GM12878 (cell line): Measurements from ENCODE around the gene TSHZ2. TPM values are rescaled to one million over a fixed set of nuclear protein-coding genes. Genes with fewer than 3 reads are reported as not detected.

Experiments
- ATAC-seq: fragments of 200-7000 bp; cut with Tn5 transposase; 3 replicates; pipeline ENCODE4 v1.9.1; 2020; ENCODE audit warnings: mild to moderate bottlenecking, moderate library complexity
- BruUV-seq: library from RNA; stranded (reverse); fragments of 400-500 nt; replicated peaks from 2 replicates; lab custom pipeline; 2021; lab: Mats Ljungman, UMichigan
- CTCF ChIA-PET: fragments of 300-600 bp; sonication (Branson Sonifier 250); formaldehyde crosslinking; extraction: SDS; loops from one replicate; lab custom pipeline; 2021; ENCODE audit warnings: inconsistent platforms; lab: Yijun Ruan, JAX
- POLR2A ChIA-PET: fragments of 350-600 bp; formaldehyde crosslinking; extraction: SDS; loops from one replicate; lab custom pipeline; 2021; ENCODE audit warnings: inconsistent platforms; lab: Charles Lee
- RAD21 ChIA-PET: fragments of 300-600 bp; sonication (Branson Sonifier 250); formaldehyde crosslinking; loops from one replicate; lab custom pipeline; 2023; ENCODE audit warnings: antibody characterized with exemption; ENCODE audit not compliant: unreplicated experiment; lab: Charles Lee
- SMC1A ChIA-PET: fragments of 300-600 bp; sonication (Branson Sonifier 250); formaldehyde crosslinking; loops from one replicate; lab custom pipeline; 2023; ENCODE audit not compliant: unreplicated experiment, uncharacterized antibody; lab: Charles Lee
- DNase-seq: peaks from one replicate; pipeline ENCODE4 v3.0.0-alpha.2; 2011; ENCODE audit warnings: low read depth, low spot score
- FAIRE-seq: peaks from 3 replicates; lab custom pipeline; 2011; peaks lifted over from hg19 to GRCh38; lab: Jason Lieb, UNC
- H2AFZ ChIP-seq: 2 replicates; pipeline ENCODE4 v1.6.0; 2011; ENCODE audit warnings: low read depth, low read length, control low read depth; ENCODE audit not compliant: control insufficient read depth
- H3K27ac ChIP-seq: 2 replicates; pipeline ENCODE4 v1.5.1; 2011; ENCODE audit warnings: control low read depth; ENCODE audit not compliant: control insufficient read depth, insufficient read depth
- H3K27me3 ChIP-seq, 2 experiments: replicated peaks in 1 of 2; 2 replicates each; pipeline versions ENCODE4 v1.6.0 to v1.6.1; 2011; ENCODE audit warnings: low read length in 1 of 2; ENCODE audit not compliant: control insufficient read depth in 2 of 2, insufficient read depth in 2 of 2
- H3K36me3 ChIP-seq, 2 experiments: 2 replicates each; pipeline ENCODE4 v1.5.1; 2011; ENCODE audit warnings: low read length in 1 of 2; ENCODE audit not compliant: control insufficient read depth in 2 of 2, insufficient read depth in 2 of 2
- H3K4me1 ChIP-seq: 2 replicates; pipeline ENCODE4 v1.6.1; 2011; ENCODE audit warnings: mild to moderate bottlenecking, low read length, moderate library complexity, mixed read lengths; ENCODE audit not compliant: control insufficient read depth, insufficient read depth
- H3K4me2 ChIP-seq: 2 replicates; pipeline ENCODE4 v1.6.0; 2011; ENCODE audit warnings: control low read depth; ENCODE audit not compliant: control insufficient read depth, insufficient read depth
- H3K4me3 ChIP-seq: fragments of 200-600 bp; sonication (generic); 2 replicates; pipeline ENCODE4 v1.5.1; 2016
- H3K79me2 ChIP-seq: 2 replicates; pipeline ENCODE4 v1.6.0; 2011; ENCODE audit warnings: low read length; ENCODE audit not compliant: control insufficient read depth, insufficient read depth
- H3K9ac ChIP-seq: 2 replicates; pipeline ENCODE4 v1.8.0; 2011; ENCODE audit warnings: low read length, control low read depth, mixed read lengths; ENCODE audit not compliant: control insufficient read depth, insufficient read depth
- H3K9me3 ChIP-seq: replicated peaks from 3 replicates; pipeline ENCODE4 v1.5.1; 2011; ENCODE audit warnings: mild to moderate bottlenecking, low read length; ENCODE audit not compliant: control insufficient read depth, insufficient read depth
- H4K20me1 ChIP-seq: 2 replicates; pipeline ENCODE4 v1.6.0; 2011; ENCODE audit not compliant: control insufficient read depth, insufficient read depth
- EP300 ChIP-seq, 2 experiments: fragments of 150-350 bp in 1 of 2; IDR thresholded peaks; 2 replicates each; pipeline ENCODE4 v1.6.1; 2011 to 2012; ENCODE audit warnings: low read depth in 2 of 2, low read length in 2 of 2, borderline replicate concordance in 1 of 2, improper control_type of control experiment in 1 of 2, inconsistent platforms in 1 of 2; ENCODE audit not compliant: control insufficient read depth in 1 of 2
- HCFC1 ChIP-seq: fragments of 150-350 bp; IDR thresholded peaks from 2 replicates; pipeline ENCODE4 v1.6.1; 2014; ENCODE audit warnings: low read length
- WGBS: methylation state at CpG from one replicate; pipeline ENCODE4 v1.1.6; 2016; ENCODE audit warnings: low lambda C conversion rate; ENCODE audit not compliant: insufficient replicate concordance, insufficient coverage; ENCODE audit errors: missing lambda C conversion rate; 5-methylcytosine and 5-hydroxymethylcytosine counted together
- in situ Hi-C: fragments of 300-500 bp; cut with MboI; formaldehyde crosslinking; loops from 9 replicates; pipeline ENCODE4 v1.14.3; 2018; ENCODE audit warnings: mixed read lengths
- intact Hi-C: fragments of 100-400 bp; cut with micrococcal nuclease; formaldehyde crosslinking; loops from one replicate; pipeline ENCODE4 v1.14.2; 2022; ENCODE audit not compliant: unreplicated experiment
- polyA plus RNA-seq, 11 experiments: library from polyadenylated mRNA; depleted of rRNA in 4 of 11; unstranded in 6 of 11; stranded (reverse) in 5 of 11; fragments of >200 nt; fragmentation: Nextera tagmentation in 4 of 11; fragmentation: Illumina TruSeq in 1 of 11; extraction: Ambion mirVana in 4 of 11; extraction: Trizol in 1 of 11; gene quantifications; 1 replicate in 1 of 11; 2 replicates in 10 of 11; pipeline versions ENCODE4 v1.2.1 to v1.2.3, GENCODE V29; 2011 to 2016; ENCODE audit warnings: inconsistent platforms in 2 of 11, missing spikeins in 2 of 11, low read depth in 1 of 11
- total RNA-seq, 4 experiments: library from RNA; depleted of rRNA in 3 of 4; stranded (reverse); fragments of >200 nt in 3 of 4; fragmentation: Illumina TruSeq in 1 of 4; extraction: Trizol in 1 of 4; gene quantifications; 2 replicates each; pipeline versions ENCODE4 v1.2.1 to v1.2.3, GENCODE V29; 2013 to 2021
- TF ChIP-seq, protein P1 (sequence below): fragments of 450-650 bp; formaldehyde crosslinking; IDR thresholded peaks from 2 replicates; pipeline ENCODE4 v1.4.0; 2020; ENCODE audit warnings: mild to moderate bottlenecking, moderate library complexity
- TF ChIP-seq, protein P2 (sequence below), 3 experiments: IDR thresholded peaks in 2 of 3; conservative IDR thresholded peaks in 1 of 3; 2 replicates each; pipeline ENCODE4 v1.5.1; 2011; ENCODE audit warnings: low read depth in 3 of 3, low read length in 3 of 3, mild to moderate bottlenecking in 3 of 3, control low read depth in 2 of 3, moderate library complexity in 2 of 3, inconsistent platforms in 1 of 3, mixed read lengths in 1 of 3; ENCODE audit not compliant: control insufficient read depth in 2 of 3, insufficient read depth in 1 of 3; ENCODE audit errors: extremely low read depth in 1 of 3

Gene TSHZ2
- total and polyA plus RNA-seq, 10 of the 15 experiments (the other 5 are each of a cell fraction or from before 2014, with no cell fraction given): 0.01 to 0.86 (median 0.13) TPM; not detected in 2

DNA sequence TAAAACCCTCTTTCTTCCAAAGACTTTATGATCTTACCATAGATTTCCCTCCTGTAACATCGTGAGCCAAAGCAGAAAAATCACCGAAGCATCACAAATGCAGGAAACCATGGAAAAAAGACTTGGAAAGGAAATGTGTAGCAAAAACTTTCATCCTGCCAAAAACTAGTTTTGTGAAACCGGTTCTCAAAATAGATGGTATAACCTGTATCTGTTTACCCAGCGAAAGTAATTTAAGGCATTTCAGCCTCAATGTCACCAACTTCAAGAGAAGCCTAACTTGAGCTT is 407.6 kb downstream of the TSHZ2 start:
- CTCF ChIA-PET: no interaction called here
- SMC1A ChIA-PET: no interaction called here
- in situ Hi-C loops: no loop called here
- no peaks in the 10 kb centered on the region for H4K20me1 ChIP-seq
- H3K27me3 ChIP-seq: no peaks in the 10 kb centered on the region
- POLR2A ChIA-PET: no interaction called here
- no peak overlapping the region for H3K4me3 ChIP-seq
- H3K27ac ChIP-seq: no peak overlapping the region
- no peak for ATAC-seq
- H3K36me3 ChIP-seq: no peaks in the 10 kb centered on the region
- no peaks in the 10 kb centered on the region for H3K79me2 ChIP-seq
- DNase-seq: no peak
- no peak for FAIRE-seq
- 40% methylated on average over 4 of the region's 4 CpGs for WGBS
- no peak overlapping the region for H2AFZ ChIP-seq
- no peaks in the 10 kb centered on the region for H3K9me3 ChIP-seq
- TF ChIP-seq EP300 (IDR thresholded peaks at IDR 0.05; ENCODE audit: borderline replicate concordance in 1 of 2, control insufficient read depth in 1 of 2, low read depth in 2 of 2, low read length in 2 of 2): no peak
- TF ChIP-seq, all 136 proteins: peak for 0
- RAD21 ChIA-PET: no interaction called here
- Histone ChIP-seq H3K4me1 (no peaks in the 10 kb centered on the region), H3K4me2 (no peak overlapping the region), H3K9ac (no peak overlapping the region)
- BruUV-seq: no TSS peak
- intact Hi-C loops: no loop called here

DNA sequence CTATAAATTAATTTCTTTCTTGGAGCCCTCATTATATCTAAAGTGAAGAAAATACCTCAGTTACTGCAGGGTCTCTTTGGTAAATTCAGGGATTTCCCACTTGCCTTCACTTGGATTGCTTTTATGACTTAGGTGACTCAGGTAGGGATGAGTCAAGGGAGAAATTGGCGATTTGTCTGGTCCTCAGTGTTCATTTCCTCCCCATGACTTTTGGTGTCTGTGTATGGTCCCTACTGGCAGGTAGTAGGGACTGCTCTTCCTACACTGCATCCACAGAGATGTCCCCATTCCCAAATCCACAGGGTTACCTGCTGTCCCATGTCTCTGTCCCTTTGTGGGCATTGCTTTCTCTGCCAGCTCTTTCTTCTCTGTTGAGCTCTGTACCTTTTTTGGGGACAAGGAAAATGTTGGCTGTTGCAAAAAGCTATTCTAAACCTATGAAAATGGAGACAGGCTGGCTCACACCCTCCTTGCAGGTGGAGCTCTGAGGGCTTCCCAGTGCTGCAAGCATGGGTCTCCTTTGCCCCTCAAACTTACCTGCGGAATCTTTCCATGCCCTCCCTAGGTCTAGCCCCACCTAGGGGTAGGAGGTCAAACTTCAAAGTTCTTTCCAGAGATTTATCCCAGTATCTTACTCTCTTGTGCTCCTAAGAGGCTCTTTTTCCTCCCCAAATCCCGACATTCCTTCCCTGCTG is 409.6 kb downstream of the TSHZ2 start:
- no peak for TF ChIP-seq HCFC1
- TF ChIP-seq, protein P1, sequence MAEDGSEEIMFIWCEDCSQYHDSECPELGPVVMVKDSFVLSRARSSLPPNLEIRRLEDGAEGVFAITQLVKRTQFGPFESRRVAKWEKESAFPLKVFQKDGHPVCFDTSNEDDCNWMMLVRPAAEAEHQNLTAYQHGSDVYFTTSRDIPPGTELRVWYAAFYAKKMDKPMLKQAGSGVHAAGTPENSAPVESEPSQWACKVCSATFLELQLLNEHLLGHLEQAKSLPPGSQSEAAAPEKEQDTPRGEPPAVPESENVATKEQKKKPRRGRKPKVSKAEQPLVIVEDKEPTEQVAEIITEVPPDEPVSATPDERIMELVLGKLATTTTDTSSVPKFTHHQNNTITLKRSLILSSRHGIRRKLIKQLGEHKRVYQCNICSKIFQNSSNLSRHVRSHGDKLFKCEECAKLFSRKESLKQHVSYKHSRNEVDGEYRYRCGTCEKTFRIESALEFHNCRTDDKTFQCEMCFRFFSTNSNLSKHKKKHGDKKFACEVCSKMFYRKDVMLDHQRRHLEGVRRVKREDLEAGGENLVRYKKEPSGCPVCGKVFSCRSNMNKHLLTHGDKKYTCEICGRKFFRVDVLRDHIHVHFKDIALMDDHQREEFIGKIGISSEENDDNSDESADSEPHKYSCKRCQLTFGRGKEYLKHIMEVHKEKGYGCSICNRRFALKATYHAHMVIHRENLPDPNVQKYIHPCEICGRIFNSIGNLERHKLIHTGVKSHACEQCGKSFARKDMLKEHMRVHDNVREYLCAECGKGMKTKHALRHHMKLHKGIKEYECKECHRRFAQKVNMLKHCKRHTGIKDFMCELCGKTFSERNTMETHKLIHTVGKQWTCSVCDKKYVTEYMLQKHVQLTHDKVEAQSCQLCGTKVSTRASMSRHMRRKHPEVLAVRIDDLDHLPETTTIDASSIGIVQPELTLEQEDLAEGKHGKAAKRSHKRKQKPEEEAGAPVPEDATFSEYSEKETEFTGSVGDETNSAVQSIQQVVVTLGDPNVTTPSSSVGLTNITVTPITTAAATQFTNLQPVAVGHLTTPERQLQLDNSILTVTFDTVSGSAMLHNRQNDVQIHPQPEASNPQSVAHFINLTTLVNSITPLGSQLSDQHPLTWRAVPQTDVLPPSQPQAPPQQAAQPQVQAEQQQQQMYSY (CRISPR knock-in tag): no peak
- TF ChIP-seq, protein P2, sequence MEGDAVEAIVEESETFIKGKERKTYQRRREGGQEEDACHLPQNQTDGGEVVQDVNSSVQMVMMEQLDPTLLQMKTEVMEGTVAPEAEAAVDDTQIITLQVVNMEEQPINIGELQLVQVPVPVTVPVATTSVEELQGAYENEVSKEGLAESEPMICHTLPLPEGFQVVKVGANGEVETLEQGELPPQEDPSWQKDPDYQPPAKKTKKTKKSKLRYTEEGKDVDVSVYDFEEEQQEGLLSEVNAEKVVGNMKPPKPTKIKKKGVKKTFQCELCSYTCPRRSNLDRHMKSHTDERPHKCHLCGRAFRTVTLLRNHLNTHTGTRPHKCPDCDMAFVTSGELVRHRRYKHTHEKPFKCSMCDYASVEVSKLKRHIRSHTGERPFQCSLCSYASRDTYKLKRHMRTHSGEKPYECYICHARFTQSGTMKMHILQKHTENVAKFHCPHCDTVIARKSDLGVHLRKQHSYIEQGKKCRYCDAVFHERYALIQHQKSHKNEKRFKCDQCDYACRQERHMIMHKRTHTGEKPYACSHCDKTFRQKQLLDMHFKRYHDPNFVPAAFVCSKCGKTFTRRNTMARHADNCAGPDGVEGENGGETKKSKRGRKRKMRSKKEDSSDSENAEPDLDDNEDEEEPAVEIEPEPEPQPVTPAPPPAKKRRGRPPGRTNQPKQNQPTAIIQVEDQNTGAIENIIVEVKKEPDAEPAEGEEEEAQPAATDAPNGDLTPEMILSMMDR (IDR thresholded peaks at IDR 0.05 in 2 of 3, conservative IDR thresholded peaks at IDR 0.05 in 1 of 3; ENCODE audit: control insufficient read depth in 2 of 3, extremely low read depth in 1 of 3, insufficient read depth in 1 of 3, low read depth in 3 of 3, low read length in 3 of 3): 0 out of 6 replicates have a peak, but pooled peaks of 1 of the 3 experiments have one; percentile 14
- WGBS: 13% methylated on average over 3 of the region's 3 CpGs
- Histone ChIP-seq H3K27me3 (no peaks in the 10 kb centered on the region), H3K4me3 (no peak overlapping the region), H2AFZ (no peak overlapping the region), H3K27ac (no peak overlapping the region), H3K9me3 (no peaks in the 10 kb centered on the region), H3K4me1 (no peaks in the 10 kb centered on the region), H3K36me3 (no peaks in the 10 kb centered on the region), H3K9ac (no peak overlapping the region), H4K20me1 (no peaks in the 10 kb centered on the region), H3K4me2 (no peak overlapping the region), H3K79me2 (no peaks in the 10 kb centered on the region)
- in situ Hi-C loops: no loop called here
- no peak for ATAC-seq
- BruUV-seq: no TSS peak
- ChIA-PET CTCF (no interaction called here), SMC1A (no interaction called here), POLR2A (no interaction called here), RAD21 (no interaction called here)
- FAIRE-seq: no peak
- intact Hi-C loops: no loop called here
- DNase-seq: no peak
